Kidney tubule cell (primary cell): ENCODE measurements around the gene ITGA4.

Source experiments
- DNase-seq: peaks from one replicate; pipeline ENCODE4 v3.0.0-alpha.2; 2018; ENCODE audit warnings: low spot score

ITGA4 gene

DNA sequence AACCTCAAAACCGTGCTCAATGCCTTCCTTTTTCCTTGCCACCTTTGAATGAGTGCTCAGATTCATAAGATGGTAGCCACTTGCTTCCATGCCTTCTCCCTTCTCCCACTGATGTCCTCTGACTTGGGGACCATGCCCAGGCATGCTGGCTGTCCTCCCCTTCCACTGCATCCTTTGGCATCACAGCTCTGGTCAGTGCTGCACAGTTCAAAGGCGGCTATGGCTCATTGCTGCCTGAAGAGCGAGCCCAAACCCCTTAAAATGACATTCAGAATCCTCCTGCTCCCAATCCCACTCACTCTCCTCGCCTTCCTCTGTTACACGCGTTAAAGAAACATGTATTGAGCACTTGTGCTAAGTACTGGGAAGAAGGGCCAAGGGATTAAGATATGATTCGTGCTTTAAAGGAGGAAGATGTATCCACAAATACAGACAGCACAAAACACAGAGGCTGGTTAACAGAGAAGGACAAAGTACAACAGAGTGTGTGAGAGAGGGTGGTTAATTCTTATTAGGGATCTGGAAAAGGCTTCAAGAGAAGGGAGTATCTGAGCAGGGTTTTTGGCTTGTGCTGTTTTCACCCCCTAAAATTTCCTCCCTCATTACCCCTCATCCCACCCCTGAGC is 118.0 kb downstream of the ITGA4 start:
- DNase-seq, result no peak

DNA sequence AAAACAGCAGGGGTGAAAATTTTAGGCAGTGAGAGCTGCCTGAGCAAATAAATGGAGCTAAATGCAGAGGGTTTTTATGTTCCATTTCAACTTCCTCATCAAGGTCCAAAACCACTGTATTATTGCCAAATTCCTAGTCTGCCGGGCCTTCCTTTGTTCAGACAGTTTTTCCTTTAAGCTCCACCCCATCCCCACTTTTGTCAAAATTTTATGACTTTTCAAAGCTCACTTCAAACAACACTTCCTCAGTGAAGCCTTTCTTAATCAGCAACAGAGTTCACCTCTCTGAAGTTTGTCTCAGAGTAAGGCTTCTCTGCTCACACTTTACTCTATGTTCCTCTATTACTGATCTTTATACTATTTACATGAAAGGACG is 118.5 kb downstream of the ITGA4 start:
- no peak for DNase-seq

DNA sequence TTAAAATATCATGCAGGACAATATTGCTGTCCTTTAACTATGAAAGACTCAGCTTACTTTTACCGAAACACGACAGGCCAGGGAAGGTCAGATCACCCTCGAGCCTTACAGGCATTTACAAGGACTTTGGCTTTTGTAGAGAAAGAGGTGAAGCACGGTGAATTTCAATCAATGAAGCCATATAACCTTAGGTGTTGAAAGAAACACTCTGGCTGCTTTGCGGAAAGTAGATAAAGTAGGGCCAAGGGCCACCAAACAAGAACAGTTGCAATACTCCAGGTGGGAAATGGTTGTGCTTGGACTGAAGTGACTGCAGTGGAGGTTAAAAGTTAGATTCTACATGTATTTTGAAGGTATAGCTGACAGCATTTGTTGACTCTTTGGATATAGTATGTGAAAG is 119.2 kb downstream of the ITGA4 start:
- DNase-seq, result no peak

DNA sequence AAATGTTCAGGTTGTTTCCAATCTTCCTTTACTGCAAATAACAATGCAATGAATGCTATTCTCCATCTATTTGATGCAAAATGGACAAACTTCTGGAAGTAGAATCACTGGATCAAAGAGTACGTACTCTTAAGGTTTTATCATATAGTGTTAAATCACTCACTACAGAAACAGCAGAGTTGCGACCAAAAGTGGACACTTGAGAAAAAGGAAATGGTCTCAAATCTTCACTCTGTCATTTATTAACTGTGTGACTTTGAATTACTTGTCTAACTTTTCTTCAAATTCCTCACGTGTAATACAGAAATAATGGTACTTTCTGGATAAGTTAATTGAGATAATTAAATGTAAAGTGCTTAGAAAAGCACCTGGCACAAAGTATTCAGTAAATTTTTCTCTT is 121.6 kb downstream of the ITGA4 start:
- no peak for DNase-seq

DNA sequence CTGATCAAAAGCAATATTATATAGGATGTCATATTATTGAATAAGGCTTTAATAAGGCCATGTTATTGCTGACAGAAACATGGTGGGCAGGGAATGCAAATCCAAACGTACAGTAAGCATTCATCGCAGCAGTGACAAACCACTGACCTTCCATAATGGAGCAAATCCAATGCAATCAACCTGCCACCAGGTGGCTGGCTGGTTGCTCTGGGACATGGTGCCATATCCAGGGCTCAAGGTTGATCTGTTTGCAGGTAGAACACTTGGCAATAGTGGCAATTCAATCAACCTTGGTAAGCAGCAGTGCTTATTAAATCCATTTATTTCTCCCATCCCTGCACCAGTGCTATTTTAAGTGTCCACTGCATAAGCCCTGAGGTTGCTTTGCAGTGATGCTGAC is 124.3 kb downstream of the ITGA4 start:
- DNase-seq, result no peak

DNA sequence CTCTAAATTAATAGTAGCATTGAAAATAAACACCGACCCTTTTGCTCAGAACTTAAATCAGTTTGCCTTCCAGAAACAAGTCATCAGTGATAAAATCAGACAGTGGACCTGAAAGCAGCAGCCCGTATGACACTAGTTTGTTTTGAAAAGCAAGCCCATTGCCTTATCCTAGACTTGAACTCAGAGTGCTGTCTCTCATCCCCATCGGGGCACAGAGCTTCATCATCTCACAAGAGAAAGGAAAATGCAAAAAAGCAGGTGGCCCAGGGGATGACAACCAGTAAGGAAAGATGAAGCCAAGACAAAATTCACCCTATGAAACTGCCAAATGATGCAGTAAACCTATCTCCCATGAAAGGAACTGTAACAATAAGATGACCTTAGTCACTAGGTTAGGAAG is 128.5 kb downstream of the ITGA4 start:
- peak; percentile 2 for DNase-seq
